ENCODE measurements around the gene GYPA. TPM values are rescaled to one million over a fixed set of nuclear protein-coding genes. Genes with fewer than 3 reads are reported as not detected.
"Not testable (repeated sequence)": the region's sequence is repeated elsewhere in the genome, so short reads cannot be mapped to it uniquely, and the experiment has no call there.

Gene GYPA
- total RNA-seq, 2 donors from 2014 or later: not detected

DNA sequence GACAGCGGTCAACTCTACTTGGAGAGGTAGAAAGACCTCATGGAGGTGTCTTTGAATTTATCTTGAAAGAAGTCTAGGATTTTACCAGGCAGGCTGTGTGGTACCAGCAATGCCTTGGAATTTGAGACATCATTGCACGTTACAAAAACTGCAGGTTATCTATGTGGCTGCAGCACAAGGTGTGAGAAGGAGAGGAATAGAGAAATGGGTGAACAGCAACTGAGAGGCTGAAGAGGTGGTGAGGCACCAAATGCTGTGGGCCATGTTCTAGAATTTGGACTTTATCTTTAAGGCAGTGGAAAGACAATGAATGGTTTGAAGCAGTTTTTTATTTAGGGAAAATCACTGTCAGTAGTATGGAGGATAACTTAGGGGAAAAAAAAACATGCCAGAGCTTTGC lies 15.4 kb downstream of the GYPA start:
- H3K36me3 ChIP-seq; H3K4me1 ChIP-seq; DNase-seq (ENCODE audit: low spot score); H3K9me3 ChIP-seq; H3K27ac ChIP-seq; H3K27me3 ChIP-seq; H3K4me3 ChIP-seq: not testable (repeated sequence)

DNA sequence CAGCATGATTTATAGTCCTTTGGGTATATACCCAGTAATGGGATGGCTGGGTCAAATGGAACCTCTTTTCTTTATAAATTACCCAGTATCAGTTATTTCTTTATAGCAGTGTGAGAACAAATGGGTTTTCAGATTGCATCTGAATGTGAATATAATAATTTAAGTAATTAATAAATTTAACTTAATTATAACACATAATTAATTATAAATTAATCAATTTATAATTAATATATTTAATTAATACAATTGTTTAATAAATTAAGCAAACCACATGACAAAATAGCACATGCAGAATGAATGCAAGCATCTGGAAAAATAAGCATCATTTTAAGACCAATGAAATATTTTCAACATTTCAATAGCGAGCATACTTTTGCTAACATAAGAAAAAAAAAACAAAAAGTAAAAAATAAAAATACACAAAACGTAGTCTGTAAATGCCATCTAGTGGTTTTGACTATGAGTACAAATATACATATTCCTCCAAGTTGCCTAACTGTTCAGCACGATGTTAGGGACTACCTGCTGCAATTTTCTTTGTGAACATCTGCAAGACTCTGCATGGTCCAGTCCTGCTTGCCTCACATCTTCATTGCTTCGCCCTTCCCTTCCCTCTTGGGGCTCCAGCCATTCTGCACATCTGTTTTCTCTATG lies 16.4 kb downstream of the GYPA start:
- not testable (repeated sequence) for H3K9me3 ChIP-seq; H3K27ac ChIP-seq; DNase-seq (ENCODE audit: low spot score); H3K27me3 ChIP-seq; H3K4me1 ChIP-seq; H3K4me3 ChIP-seq; H3K36me3 ChIP-seq

DNA sequence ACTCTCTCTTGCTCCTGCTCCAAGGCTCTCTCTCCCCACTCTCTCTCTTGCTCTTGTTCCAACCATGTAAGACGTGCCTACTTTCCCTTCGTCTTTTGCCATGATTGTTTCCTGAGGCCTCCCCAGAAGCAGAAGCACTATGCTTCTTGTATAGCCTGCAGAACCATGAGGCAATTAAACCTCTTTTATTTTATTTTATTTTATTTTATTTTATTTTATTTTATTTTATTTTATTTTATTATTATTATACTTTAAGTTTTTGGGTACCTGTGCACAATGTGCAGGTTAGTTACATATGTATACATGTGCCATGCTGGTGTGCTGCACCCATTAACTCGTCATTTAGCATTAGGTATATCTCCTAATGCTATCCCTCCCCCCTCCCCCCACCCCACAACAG lies 17.2 kb downstream of the GYPA start:
- H3K36me3 ChIP-seq; H3K27ac ChIP-seq; H3K4me3 ChIP-seq; DNase-seq (ENCODE audit: low spot score); H3K27me3 ChIP-seq; H3K9me3 ChIP-seq; H3K4me1 ChIP-seq: not testable (repeated sequence)

- H3K27me3 ChIP-seq; H3K9me3 ChIP-seq; DNase-seq (ENCODE audit: low spot score); H3K4me3 ChIP-seq; H3K36me3 ChIP-seq; H3K4me1 ChIP-seq; H3K27ac ChIP-seq: not testable (repeated sequence)
These were observed 20.8 kb downstream of the GYPA start for GRCh38 chr4:144119752-144120151.

- Histone ChIP-seq H3K27ac (no peak overlapping the region), H3K36me3 (no peaks in the 10 kb centered on the region), H3K9me3 (no peaks in the 10 kb centered on the region), H3K4me1 (no peaks in the 10 kb centered on the region), H3K27me3 (no peaks in the 10 kb centered on the region), H3K4me3 (no peak overlapping the region)
- no peak for DNase-seq (ENCODE audit: low spot score)
- TF ChIP-seq CTCF (IDR thresholded peaks at IDR 0.05): no peak
These were observed 25.0 kb downstream of the GYPA start for GRCh38 chr4:144115519-144115918.

DNA sequence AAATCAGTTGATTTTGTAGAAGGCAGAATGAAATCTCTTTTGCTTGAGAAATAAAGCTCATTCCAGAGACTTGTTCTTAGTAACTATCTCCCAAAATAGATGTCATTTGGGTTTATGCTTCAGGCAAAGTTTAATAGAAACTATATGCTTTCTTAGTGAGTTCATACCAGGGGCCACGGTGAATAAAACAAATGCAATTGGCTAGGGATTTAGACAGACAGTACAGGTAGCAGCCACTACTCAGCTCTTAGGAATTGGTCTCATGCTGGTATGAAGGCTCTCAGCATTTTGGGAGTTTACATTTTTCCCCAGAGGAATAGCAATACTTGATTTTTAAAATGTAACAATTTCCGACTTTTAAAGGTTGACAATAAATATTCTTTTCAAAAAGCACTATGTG lies 27.0 kb downstream of the GYPA start:
- Histone ChIP-seq H3K9me3 (no peaks in the 10 kb centered on the region), H3K27ac (no peak overlapping the region), H3K4me1 (no peaks in the 10 kb centered on the region), H3K36me3 (no peaks in the 10 kb centered on the region), H3K27me3 (no peaks in the 10 kb centered on the region), H3K4me3 (no peak overlapping the region)
- no peak for TF ChIP-seq CTCF (IDR thresholded peaks at IDR 0.05)
- DNase-seq (ENCODE audit: low spot score): no peak

DNA sequence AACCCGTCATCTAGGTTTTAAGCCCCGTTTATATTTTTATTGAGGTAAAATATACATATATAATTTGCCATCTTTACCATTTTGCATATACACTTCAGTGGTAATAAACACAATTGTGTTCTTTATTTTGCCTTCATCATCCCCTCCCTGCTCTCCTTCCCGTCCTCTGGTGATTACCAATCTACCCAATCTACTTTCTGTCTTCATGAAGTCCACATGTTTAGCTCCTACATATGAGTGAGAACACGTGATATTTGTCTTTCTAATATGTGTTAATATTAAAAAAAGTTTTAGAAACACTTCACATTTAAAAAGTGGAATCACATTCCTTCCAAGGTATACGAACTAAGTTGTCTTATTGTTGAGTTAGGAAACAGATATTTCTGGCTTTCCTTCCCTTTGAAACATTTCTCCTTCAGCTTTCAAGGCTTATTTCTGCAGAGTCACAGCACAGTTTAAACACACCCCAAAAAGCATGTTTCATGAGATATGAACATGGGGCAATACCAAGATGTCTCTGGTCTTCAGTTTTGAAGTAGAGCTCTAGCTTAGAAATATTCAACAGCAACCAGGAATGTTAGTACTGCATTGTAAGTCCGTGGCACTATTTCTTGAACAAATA lies 35.9 kb downstream of the GYPA start:
- Histone ChIP-seq H3K36me3 (no peaks in the 10 kb centered on the region), H3K4me1 (no peaks in the 10 kb centered on the region), H3K27ac (no peak overlapping the region), H3K4me3 (no peak overlapping the region), H3K27me3 (no peaks in the 10 kb centered on the region), H3K9me3 (no peaks in the 10 kb centered on the region)
- TF ChIP-seq CTCF (IDR thresholded peaks at IDR 0.05): no peak
- DNase-seq (ENCODE audit: low spot score): no peak

GRCh38 chr4:144097776-144098175 lies 42.7 kb downstream of the GYPA start:
- not testable (repeated sequence) for H3K27me3 ChIP-seq; H3K4me3 ChIP-seq; DNase-seq (ENCODE audit: low spot score)

GRCh38 chr4:144093995-144094394 lies 46.5 kb downstream of the GYPA start:
- H3K36me3 ChIP-seq; H3K27ac ChIP-seq; DNase-seq (ENCODE audit: low spot score); H3K4me3 ChIP-seq; H3K4me1 ChIP-seq; H3K27me3 ChIP-seq; H3K9me3 ChIP-seq: not testable (repeated sequence)

More at GRCh38 chr4:144097776-144098175, 42.7 kb downstream of the GYPA start:
- H3K4me1 ChIP-seq, H3K9me3 ChIP-seq, H3K27ac ChIP-seq, H3K36me3 ChIP-seq: not testable (repeated sequence)

- H3K9me3 ChIP-seq; H3K27ac ChIP-seq; H3K4me3 ChIP-seq; H3K4me1 ChIP-seq; H3K27me3 ChIP-seq; H3K36me3 ChIP-seq; DNase-seq (ENCODE audit: low spot score): not testable (repeated sequence)
These were observed 49.3 kb downstream of the GYPA start for GRCh38 chr4:144091181-144091580.
